Measurements from ENCODE around the gene ADCY9.
"Not testable (repeated sequence)": the region's sequence is repeated elsewhere in the genome, so short reads cannot be mapped to it uniquely, and the experiment has no call there.

The ADCY9 gene

GRCh38 chr16:4116325-4117249 is at the start of gene ADCY9:
Gene ADCY9, minus strand, starts transcription at chr16:4116442. Its CDS starts 1,000 bp downstream, at chr16:4115442.
- peak; percentile 86 for DNase-seq

- no peak for DNase-seq
Measured at GRCh38 chr16:4160658-4161430, 44.6 kb upstream of the ADCY9 start.

- DNase-seq, result no peak
Measured at GRCh38 chr16:4159726-4160125, 43.5 kb upstream of the ADCY9 start.

GRCh38 chr16:4158143-4159093 is 42.2 kb upstream of the ADCY9 start:
- no peak for DNase-seq

GRCh38 chr16:4157376-4157825 is 41.2 kb upstream of the ADCY9 start:
- DNase-seq, result no peak

GRCh38 chr16:4156503-4156902 is 40.3 kb upstream of the ADCY9 start:
- DNase-seq, result not testable (repeated sequence)

- not testable (repeated sequence) for DNase-seq
Measured at GRCh38 chr16:4153364-4153763, 37.1 kb upstream of the ADCY9 start.

- DNase-seq, result no peak
Measured at GRCh38 chr16:4152267-4152666, 36.0 kb upstream of the ADCY9 start.

- no peak for DNase-seq
Measured at GRCh38 chr16:4147236-4147635, 31.0 kb upstream of the ADCY9 start.

- peak; percentile 28 for DNase-seq
Measured at GRCh38 chr16:4142268-4142667, 26.0 kb upstream of the ADCY9 start.

GRCh38 chr16:4141604-4142003 is 25.4 kb upstream of the ADCY9 start:
- DNase-seq, result no peak

- DNase-seq, result no peak
Measured at GRCh38 chr16:4140652-4141051, 24.4 kb upstream of the ADCY9 start.

- no peak for DNase-seq
Measured at GRCh38 chr16:4139968-4140367, 23.7 kb upstream of the ADCY9 start.

- DNase-seq, result no peak
Measured at GRCh38 chr16:4138713-4139112, 22.5 kb upstream of the ADCY9 start.

GRCh38 chr16:4137438-4137837 is 21.2 kb upstream of the ADCY9 start:
- no peak for DNase-seq

- DNase-seq, result no peak
Measured at GRCh38 chr16:4136229-4136813, 20.1 kb upstream of the ADCY9 start.

GRCh38 chr16:4135537-4135936 is 19.3 kb upstream of the ADCY9 start:
- no peak for DNase-seq

GRCh38 chr16:4133897-4134372 is 17.7 kb upstream of the ADCY9 start:
- DNase-seq, result no peak

- no peak for DNase-seq
Measured at GRCh38 chr16:4131621-4132020, 15.4 kb upstream of the ADCY9 start.

GRCh38 chr16:4124535-4125294 is 8.5 kb upstream of the ADCY9 start:
- DNase-seq, result no peak

GRCh38 chr16:4123616-4124300 is 7.5 kb upstream of the ADCY9 start:
- DNase-seq, result no peak

Data from CD4-positive, alpha-beta T cell treated with Interleukin-6 for 4 hours (primary cell).